DMS153 (cell line): Measurements from ENCODE around the gene KCNK4.
A peak's percentile ranks its signal among the peaks of the same experiment; 100 is the strongest.

Experiments
- DNase-seq: peaks from one replicate; lab custom pipeline; 2025; lab: John Stamatoyannopoulos, UW

The KCNK4 gene

GRCh38 chr11:64291752-64292459 is 804 bp downstream of the KCNK4 start:
- DNase-seq: no peak

GRCh38 chr11:64292460-64293254 is 1.6 kb downstream of the KCNK4 start:
- DNase-seq: no peak

GRCh38 chr11:64294774-64295173 is 3.7 kb downstream of the KCNK4 start:
- no peak for DNase-seq

- DNase-seq: no peak
Observed at GRCh38 chr11:64295760-64296159, 4.7 kb downstream of the KCNK4 start.

- DNase-seq: no peak
Observed at GRCh38 chr11:64296236-64296635, 5.1 kb downstream of the KCNK4 start.

GRCh38 chr11:64296830-64297698 is 6.0 kb downstream of the KCNK4 start:
- no peak for DNase-seq

- no peak for DNase-seq
Observed at GRCh38 chr11:64297699-64298358, 6.7 kb downstream of the KCNK4 start.

- no peak for DNase-seq
Observed at GRCh38 chr11:64298966-64299846, 8.1 kb downstream of the KCNK4 start.

- no peak for DNase-seq
Observed at GRCh38 chr11:64299847-64300648, 8.9 kb downstream of the KCNK4 start, which contains the start of gene CATSPERZ. CATSPERZ (plus strand) TSS chr11:64300358; CDS start chr11:64300411, 53 bp downstream.

GRCh38 chr11:64303109-64304031 is 12.3 kb downstream of the KCNK4 start:
- no peak for DNase-seq

GRCh38 chr11:64304032-64304315 is 12.9 kb downstream of the KCNK4 start:
- DNase-seq: no peak

- DNase-seq: peak; percentile 79
Observed at GRCh38 chr11:64304316-64305072, 13.4 kb downstream of the KCNK4 start.

- DNase-seq: peak; percentile 98
Observed at GRCh38 chr11:64305075-64305690, 14.1 kb downstream of the KCNK4 start, which contains the start of gene ESRRA. ESRRA (plus strand) TSS chr11:64305524; CDS start chr11:64307180, 1,656 bp downstream.

GRCh38 chr11:64305691-64306562 is 14.8 kb downstream of the KCNK4 start:
- peak; percentile 25 for DNase-seq

- no peak for DNase-seq
Observed at GRCh38 chr11:64306563-64306875, 15.4 kb downstream of the KCNK4 start.

- DNase-seq: no peak
Observed at GRCh38 chr11:64306876-64307622, 15.9 kb downstream of the KCNK4 start.
